ENCODE measurements around the gene GPR160.

DNA sequence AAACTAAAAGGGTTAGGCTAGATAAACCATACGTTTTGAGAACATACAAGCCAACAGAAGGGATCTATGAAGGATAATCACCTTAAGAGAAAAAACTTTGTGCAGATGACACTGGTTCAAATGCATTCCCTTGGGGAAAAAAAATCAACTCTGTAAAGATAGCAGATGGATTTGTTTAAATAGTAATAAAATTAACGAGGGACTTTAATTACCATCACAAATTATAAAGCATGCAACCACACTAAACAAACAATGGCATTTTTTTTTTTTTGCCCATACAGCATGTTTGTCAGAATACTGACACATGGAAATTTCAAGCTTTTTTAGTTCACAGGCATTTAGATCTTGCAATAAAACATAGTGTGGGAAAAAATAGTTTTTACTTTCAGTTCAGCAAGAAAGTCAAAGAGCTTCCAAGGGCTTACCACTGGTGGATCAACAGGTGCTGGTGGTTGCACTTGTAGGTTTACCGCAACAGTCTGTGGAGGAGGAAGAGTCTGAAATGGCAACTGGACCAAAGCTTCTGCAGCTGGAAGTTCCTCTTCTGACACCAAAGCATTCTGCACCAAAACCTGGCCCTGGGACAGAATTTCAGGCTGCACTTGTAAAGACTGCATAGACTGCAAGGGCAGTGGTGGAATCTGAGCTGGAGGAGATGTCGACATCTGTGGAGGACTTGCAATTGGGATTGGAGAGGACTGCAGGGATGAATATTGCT, 90.6 kb downstream of the GPR160 start:
- TF ChIP-seq, protein P1, sequence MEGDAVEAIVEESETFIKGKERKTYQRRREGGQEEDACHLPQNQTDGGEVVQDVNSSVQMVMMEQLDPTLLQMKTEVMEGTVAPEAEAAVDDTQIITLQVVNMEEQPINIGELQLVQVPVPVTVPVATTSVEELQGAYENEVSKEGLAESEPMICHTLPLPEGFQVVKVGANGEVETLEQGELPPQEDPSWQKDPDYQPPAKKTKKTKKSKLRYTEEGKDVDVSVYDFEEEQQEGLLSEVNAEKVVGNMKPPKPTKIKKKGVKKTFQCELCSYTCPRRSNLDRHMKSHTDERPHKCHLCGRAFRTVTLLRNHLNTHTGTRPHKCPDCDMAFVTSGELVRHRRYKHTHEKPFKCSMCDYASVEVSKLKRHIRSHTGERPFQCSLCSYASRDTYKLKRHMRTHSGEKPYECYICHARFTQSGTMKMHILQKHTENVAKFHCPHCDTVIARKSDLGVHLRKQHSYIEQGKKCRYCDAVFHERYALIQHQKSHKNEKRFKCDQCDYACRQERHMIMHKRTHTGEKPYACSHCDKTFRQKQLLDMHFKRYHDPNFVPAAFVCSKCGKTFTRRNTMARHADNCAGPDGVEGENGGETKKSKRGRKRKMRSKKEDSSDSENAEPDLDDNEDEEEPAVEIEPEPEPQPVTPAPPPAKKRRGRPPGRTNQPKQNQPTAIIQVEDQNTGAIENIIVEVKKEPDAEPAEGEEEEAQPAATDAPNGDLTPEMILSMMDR (IDR thresholded peaks at IDR 0.05; ENCODE audit: insufficient read depth, low read depth, low read length), result no peak
- no peak for TF ChIP-seq EZH2 (IDR thresholded peaks at IDR 0.05; ENCODE audit: insufficient read depth, low read length)

Data from astrocyte (in vitro differentiated cells and primary cell).